HCT116 (cell line): Measurements from ENCODE around the gene PHC1. TPM values are rescaled to one million over a fixed set of nuclear protein-coding genes. Genes with fewer than 3 reads are reported as not detected.

Source experiments
- ATAC-seq: fragments of 200-7000 bp; cut with Tn5 transposase; 2 replicates; pipeline ENCODE4 v1.9.1; 2020; ENCODE audit warnings: mild to moderate bottlenecking, moderate library complexity
- BruUV-seq: library from RNA; stranded (reverse); fragments of 400-500 nt; replicated peaks from 2 replicates; lab custom pipeline; 2021; lab: Mats Ljungman, UMichigan
- CTCF ChIA-PET: fragments of 300-600 bp; sonication (Branson Sonifier 250); formaldehyde crosslinking; loops from one replicate; lab custom pipeline; 2021; ENCODE audit warnings: antibody characterized with exemption; lab: Charles Lee
- POLR2A ChIA-PET: fragments of 300-600, 350-600 bp; sonication (Branson Sonifier 250); formaldehyde crosslinking; loops from one replicate; lab custom pipeline; 2021; ENCODE audit warnings: antibody characterized with exemption; lab: Charles Lee
- RAD21 ChIA-PET, 2 experiments: fragments of 300-600 bp; sonication (Branson Sonifier 250); formaldehyde crosslinking; loops; one replicate each; lab custom pipeline; 2023; ENCODE audit warnings: low total read pairs in 2 of 2; ENCODE audit not compliant: uncharacterized antibody in 2 of 2, unreplicated experiment in 2 of 2, low non-redundant PET in 1 of 2; lab: Charles Lee
- DNase-seq: peaks from one replicate; pipeline ENCODE4 v3.0.0-alpha.2; 2010; ENCODE audit warnings: low read depth, low spot score
- H2AFZ ChIP-seq: fragments of 200-600 bp; shearing (Covaris generic), sonication (generic); 2 replicates; pipeline ENCODE4 v1.6.1; 2017; ENCODE audit warnings: low read depth, mixed run types, mixed read lengths, antibody characterized with exemption, low read length; ENCODE audit not compliant: poor library complexity, severe bottlenecking
- H3K27ac ChIP-seq: 2 replicates; pipeline ENCODE4 v1.5.1; 2012; ENCODE audit warnings: low read depth, low read length
- H3K27me3 ChIP-seq: fragments of 200-600 bp; sonication (generic); 2 replicates; pipeline ENCODE4 v1.6.1; 2016; ENCODE audit warnings: mixed run types, low read length, mixed read lengths; ENCODE audit not compliant: insufficient read depth
- H3K36me3 ChIP-seq, 2 experiments: fragments of 200-500 bp in 1 of 2; fragments of 200-600 bp in 1 of 2; sonication (Bioruptor generic) in 1 of 2; sonication (generic) in 1 of 2; 2 replicates each; pipeline versions ENCODE4 v1.5.1 to v1.6.1; 2014 to 2016; ENCODE audit warnings: low read length in 2 of 2, inconsistent platforms in 1 of 2, mixed read lengths in 1 of 2, mixed run types in 1 of 2; ENCODE audit not compliant: insufficient read depth in 2 of 2, control insufficient read depth in 1 of 2
- H3K4me1 ChIP-seq, 2 experiments: fragments of 200-600 bp in 1 of 2; sonication (generic) in 1 of 2; 2 replicates each; pipeline versions ENCODE4 v1.5.1 to v1.6.1; 2012 to 2017; ENCODE audit warnings: low read length in 2 of 2, inconsistent platforms in 1 of 2, mild to moderate bottlenecking in 1 of 2, mixed read lengths in 1 of 2, mixed run types in 1 of 2, moderate library complexity in 1 of 2; ENCODE audit not compliant: insufficient read depth in 2 of 2, control insufficient read depth in 1 of 2
- H3K4me2 ChIP-seq: fragments of 200-600 bp; sonication (generic); 2 replicates; pipeline ENCODE4 v1.6.1; 2017; ENCODE audit warnings: mixed run types, low read length, mixed read lengths
- H3K4me3 ChIP-seq, 2 experiments: fragments of 200-600 bp in 1 of 2; sonication (generic) in 1 of 2; replicated peaks in 1 of 2; 2 replicates each; pipeline ENCODE4 v1.5.1; 2011 to 2016; ENCODE audit warnings: low read length in 2 of 2, control low read depth in 1 of 2, low read depth in 1 of 2, mild to moderate bottlenecking in 1 of 2, mixed read lengths in 1 of 2, mixed run types in 1 of 2
- H3K79me2 ChIP-seq: fragments of 200-600 bp; sonication (generic); 2 replicates; pipeline ENCODE4 v1.6.1; 2017; ENCODE audit warnings: mild to moderate bottlenecking, mixed run types, low read length, moderate library complexity, mixed read lengths; ENCODE audit not compliant: insufficient read depth
- H3K9ac ChIP-seq: fragments of 200-600 bp; sonication (generic); 2 replicates; pipeline ENCODE4 v1.6.1; 2016; ENCODE audit warnings: low read length, mixed read lengths
- H3K9me2 ChIP-seq: fragments of 200-600 bp; sonication (generic), shearing (Covaris generic); 2 replicates; pipeline ENCODE4 v1.6.1; 2017; ENCODE audit warnings: mixed run types, mild to moderate bottlenecking, moderate library complexity; ENCODE audit not compliant: insufficient read depth
- H3K9me3 ChIP-seq, 2 experiments: fragments of 200-500 bp in 1 of 2; fragments of 200-600 bp in 1 of 2; sonication (Bioruptor generic) in 1 of 2; sonication (generic) in 1 of 2; 2 replicates each; pipeline ENCODE4 v1.6.1; 2014 to 2017; ENCODE audit warnings: low read length in 2 of 2, mixed read lengths in 2 of 2, inconsistent platforms in 1 of 2, low read depth in 1 of 2, mild to moderate bottlenecking in 1 of 2, mixed run types in 1 of 2, moderate library complexity in 1 of 2; ENCODE audit not compliant: control insufficient read depth in 1 of 2, insufficient read depth in 1 of 2
- H4K20me1 ChIP-seq: fragments of 200-600 bp; sonication (generic), shearing (Covaris generic); 2 replicates; pipeline ENCODE4 v1.6.1; 2017; ENCODE audit warnings: mixed run types, mild to moderate bottlenecking, moderate library complexity; ENCODE audit not compliant: insufficient read depth
- CBX3 ChIP-seq: IDR thresholded peaks from 2 replicates; pipeline ENCODE4 v1.6.1; 2012; ENCODE audit warnings: low read depth
- EGR1 ChIP-seq: IDR thresholded peaks from 2 replicates; pipeline ENCODE4 v1.6.1; 2012; ENCODE audit warnings: low read depth
- ELF1 ChIP-seq: IDR thresholded peaks from 2 replicates; pipeline ENCODE4 v1.6.1; 2012; ENCODE audit warnings: low read depth, borderline replicate concordance
- EZH2 ChIP-seq: fragments of 200-600 bp; sonication (generic); IDR thresholded peaks from 2 replicates; pipeline ENCODE4 v1.6.1; 2017; ENCODE audit warnings: antibody characterized with exemption, mixed run types
- FOSL1 ChIP-seq: IDR thresholded peaks from 2 replicates; pipeline ENCODE4 v1.6.1; 2012; ENCODE audit warnings: low read depth
- POLR2A ChIP-seq: IDR thresholded peaks from 2 replicates; pipeline ENCODE4 v1.7.0; 2011; ENCODE audit warnings: borderline replicate concordance; ENCODE audit not compliant: insufficient read depth, insufficient read length; ENCODE audit errors: extremely low read depth
- POLR2AphosphoS5 ChIP-seq: IDR thresholded peaks from 2 replicates; pipeline ENCODE4 v1.6.1; 2011; ENCODE audit warnings: mild to moderate bottlenecking, low read depth, low read length, moderate library complexity
- RAD21 ChIP-seq: IDR thresholded peaks from 2 replicates; pipeline ENCODE4 v1.6.1; 2012; ENCODE audit warnings: low read depth, mild to moderate bottlenecking
- SIN3A ChIP-seq: IDR thresholded peaks from 2 replicates; pipeline ENCODE4 v1.6.1; 2012; ENCODE audit warnings: low read depth
- YY1 ChIP-seq: IDR thresholded peaks from 2 replicates; pipeline ENCODE4 v1.6.1; 2011; ENCODE audit warnings: low read length, low read depth, moderate library complexity, mild to moderate bottlenecking; ENCODE audit not compliant: insufficient replicate concordance; ENCODE audit errors: extremely low read depth
- ZFX ChIP-seq: fragments of 450-650 bp; IDR thresholded peaks from 2 replicates; pipeline ENCODE4 v1.6.1; 2017
- ZNF274 ChIP-seq: fragments of 200-500 bp; sonication (Bioruptor generic); IDR thresholded peaks from 2 replicates; pipeline ENCODE4 v1.6.1; 2014; ENCODE audit warnings: mild to moderate bottlenecking, low read depth, low read length, inconsistent platforms
- intact Hi-C: fragments of 100-400 bp; cut with micrococcal nuclease; formaldehyde crosslinking; loops from 2 replicates; pipeline ENCODE4 v1.10.0; 2022
- total RNA-seq: library from RNA; stranded (reverse); gene quantifications from one replicate; pipeline ENCODE4 v1.2.1, GENCODE V29; 2021; ENCODE audit not compliant: unreplicated experiment
- TF ChIP-seq, protein P1 (sequence below): IDR thresholded peaks from 2 replicates; pipeline ENCODE4 v1.6.1; 2012
- TF ChIP-seq, protein P2 (sequence below): IDR thresholded peaks from 2 replicates; pipeline ENCODE4 v1.6.1; 2012
- TF ChIP-seq, protein P3 (sequence below): IDR thresholded peaks from 2 replicates; pipeline ENCODE4 v1.6.1; 2011; ENCODE audit warnings: mild to moderate bottlenecking, low read length, moderate library complexity; ENCODE audit not compliant: insufficient replicate concordance; ENCODE audit errors: extremely low read depth
- TF ChIP-seq, protein P4 (sequence below), 3 experiments: fragments of 200-600 bp in 1 of 3; sonication (generic) in 1 of 3; IDR thresholded peaks in 2 of 3; conservative IDR thresholded peaks in 1 of 3; 2 replicates each; pipeline ENCODE4 v1.5.1; 2012 to 2017; ENCODE audit warnings: low read depth in 2 of 3, low read length in 2 of 3, antibody characterized with exemption in 1 of 3, borderline replicate concordance in 1 of 3, control low read depth in 1 of 3, mild to moderate bottlenecking in 1 of 3, mixed read lengths in 1 of 3, mixed run types in 1 of 3, moderate library complexity in 1 of 3; ENCODE audit not compliant: insufficient read depth in 1 of 3

PHC1 gene
- total RNA-seq, 1 experiment from 2014 or later, result 22.8 TPM

DNA sequence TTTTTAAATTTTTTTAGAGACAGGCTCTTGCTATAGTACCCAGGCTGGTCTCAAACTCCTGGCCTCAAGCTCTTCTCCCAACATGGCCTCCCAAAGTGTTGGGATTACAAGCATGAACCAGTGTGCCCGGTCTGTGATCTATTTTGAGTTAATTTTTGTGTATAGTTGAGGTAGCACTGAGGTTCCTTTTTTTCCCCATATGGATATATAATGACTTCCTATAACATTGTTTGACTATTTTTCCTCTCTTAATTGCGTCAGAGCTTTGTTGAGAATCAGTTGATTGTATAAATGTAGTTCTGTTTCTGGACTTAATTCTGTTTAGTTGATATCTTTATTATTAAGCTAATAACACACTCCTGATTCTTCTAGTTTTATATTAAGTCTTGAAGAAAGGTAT, 43.8 kb downstream of the PHC1 start:
- POLR2A ChIA-PET, result no interaction called here

More for the DNA sequence above, 43.8 kb downstream of the PHC1 start:
- Histone ChIP-seq H3K79me2 (no peaks in the 10 kb centered on the region), H3K27ac (no peak overlapping the region), H3K9ac (no peak overlapping the region), H3K36me3 (0 out of 4 replicates have a peak, but pooled peaks cover 0 to 4% of the 10 kb centered on the region in 2 experiments), H3K9me2 (no peaks in the 10 kb centered on the region), H3K27me3 (no peaks in the 10 kb centered on the region), H3K9me3 (peaks cover 2 to 5% of the 10 kb centered on the region in 2 experiments; a peak in 2 of 4 replicates), H3K4me2 (no peak overlapping the region), H3K4me3 (no peak overlapping the region), H3K4me1 (no peaks in the 10 kb centered on the region), H4K20me1 (no peaks in the 10 kb centered on the region), H2AFZ (no peak overlapping the region)
- DNase-seq, result no peak
- ATAC-seq, result no peak
- BruUV-seq, result no TSS peak
- TF ChIP-seq POLR2AphosphoS5, result no peak
- no peak for TF ChIP-seq RAD21
- TF ChIP-seq, protein P1, sequence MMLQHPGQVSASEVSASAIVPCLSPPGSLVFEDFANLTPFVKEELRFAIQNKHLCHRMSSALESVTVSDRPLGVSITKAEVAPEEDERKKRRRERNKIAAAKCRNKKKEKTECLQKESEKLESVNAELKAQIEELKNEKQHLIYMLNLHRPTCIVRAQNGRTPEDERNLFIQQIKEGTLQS, result no peak
- TF ChIP-seq, protein P2, sequence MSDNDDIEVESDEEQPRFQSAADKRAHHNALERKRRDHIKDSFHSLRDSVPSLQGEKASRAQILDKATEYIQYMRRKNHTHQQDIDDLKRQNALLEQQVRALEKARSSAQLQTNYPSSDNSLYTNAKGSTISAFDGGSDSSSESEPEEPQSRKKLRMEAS, result no peak
- TF ChIP-seq, protein P3, sequence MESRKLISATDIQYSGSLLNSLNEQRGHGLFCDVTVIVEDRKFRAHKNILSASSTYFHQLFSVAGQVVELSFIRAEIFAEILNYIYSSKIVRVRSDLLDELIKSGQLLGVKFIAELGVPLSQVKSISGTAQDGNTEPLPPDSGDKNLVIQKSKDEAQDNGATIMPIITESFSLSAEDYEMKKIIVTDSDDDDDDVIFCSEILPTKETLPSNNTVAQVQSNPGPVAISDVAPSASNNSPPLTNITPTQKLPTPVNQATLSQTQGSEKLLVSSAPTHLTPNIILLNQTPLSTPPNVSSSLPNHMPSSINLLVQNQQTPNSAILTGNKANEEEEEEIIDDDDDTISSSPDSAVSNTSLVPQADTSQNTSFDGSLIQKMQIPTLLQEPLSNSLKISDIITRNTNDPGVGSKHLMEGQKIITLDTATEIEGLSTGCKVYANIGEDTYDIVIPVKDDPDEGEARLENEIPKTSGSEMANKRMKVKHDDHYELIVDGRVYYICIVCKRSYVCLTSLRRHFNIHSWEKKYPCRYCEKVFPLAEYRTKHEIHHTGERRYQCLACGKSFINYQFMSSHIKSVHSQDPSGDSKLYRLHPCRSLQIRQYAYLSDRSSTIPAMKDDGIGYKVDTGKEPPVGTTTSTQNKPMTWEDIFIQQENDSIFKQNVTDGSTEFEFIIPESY, result no peak
- no peak for TF ChIP-seq ZFX
- no peak for TF ChIP-seq FOSL1
- TF ChIP-seq ZNF274, result no peak
- TF ChIP-seq POLR2A, result no peak
- no peak for TF ChIP-seq ELF1
- TF ChIP-seq, protein P4, sequence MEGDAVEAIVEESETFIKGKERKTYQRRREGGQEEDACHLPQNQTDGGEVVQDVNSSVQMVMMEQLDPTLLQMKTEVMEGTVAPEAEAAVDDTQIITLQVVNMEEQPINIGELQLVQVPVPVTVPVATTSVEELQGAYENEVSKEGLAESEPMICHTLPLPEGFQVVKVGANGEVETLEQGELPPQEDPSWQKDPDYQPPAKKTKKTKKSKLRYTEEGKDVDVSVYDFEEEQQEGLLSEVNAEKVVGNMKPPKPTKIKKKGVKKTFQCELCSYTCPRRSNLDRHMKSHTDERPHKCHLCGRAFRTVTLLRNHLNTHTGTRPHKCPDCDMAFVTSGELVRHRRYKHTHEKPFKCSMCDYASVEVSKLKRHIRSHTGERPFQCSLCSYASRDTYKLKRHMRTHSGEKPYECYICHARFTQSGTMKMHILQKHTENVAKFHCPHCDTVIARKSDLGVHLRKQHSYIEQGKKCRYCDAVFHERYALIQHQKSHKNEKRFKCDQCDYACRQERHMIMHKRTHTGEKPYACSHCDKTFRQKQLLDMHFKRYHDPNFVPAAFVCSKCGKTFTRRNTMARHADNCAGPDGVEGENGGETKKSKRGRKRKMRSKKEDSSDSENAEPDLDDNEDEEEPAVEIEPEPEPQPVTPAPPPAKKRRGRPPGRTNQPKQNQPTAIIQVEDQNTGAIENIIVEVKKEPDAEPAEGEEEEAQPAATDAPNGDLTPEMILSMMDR (IDR thresholded peaks at IDR 0.05 in 2 of 3, conservative IDR thresholded peaks at IDR 0.05 in 1 of 3; ENCODE audit: borderline replicate concordance in 1 of 3, insufficient read depth in 1 of 3, low read depth in 2 of 3, low read length in 2 of 3), result no peak
- TF ChIP-seq YY1, result no peak
- TF ChIP-seq SIN3A, result no peak
- TF ChIP-seq EGR1, result no peak
- TF ChIP-seq EZH2, result no peak
- no peak for TF ChIP-seq CBX3
- intact Hi-C loops, result no loop called here
- CTCF ChIA-PET, result no interaction called here
- RAD21 ChIA-PET, result no interaction called here
